Fibroblast of the aortic adventitia (primary cell): ENCODE data around the gene SLC7A6OS. TPM values are rescaled to one million over a fixed set of nuclear protein-coding genes. Genes with fewer than 3 reads are reported as not detected.

Source experiments
- DNase-seq: peaks from one replicate; pipeline ENCODE4 v3.0.0-alpha.2; 2010; ENCODE audit warnings: low read depth
- H3K4me3 ChIP-seq: 2 replicates; pipeline ENCODE4 v1.5.1; 2011; ENCODE audit warnings: low read depth, mild to moderate bottlenecking, control low read depth, low read length, moderate library complexity
- total RNA-seq: library from RNA; depleted of rRNA; stranded (reverse); fragments of >200 nt; gene quantifications from 2 replicates; pipeline ENCODE4 v1.2.3, GENCODE V29; 2012; ENCODE audit warnings: low replicate concordance
- TF ChIP-seq, protein P1 (sequence below): IDR thresholded peaks from 2 replicates; pipeline ENCODE4 v1.5.1; 2011; ENCODE audit warnings: mild to moderate bottlenecking, low read length, control low read depth, inconsistent platforms; ENCODE audit not compliant: insufficient read depth

Gene SLC7A6OS
- total RNA-seq, 1 donor, result 11.5 TPM

DNA sequence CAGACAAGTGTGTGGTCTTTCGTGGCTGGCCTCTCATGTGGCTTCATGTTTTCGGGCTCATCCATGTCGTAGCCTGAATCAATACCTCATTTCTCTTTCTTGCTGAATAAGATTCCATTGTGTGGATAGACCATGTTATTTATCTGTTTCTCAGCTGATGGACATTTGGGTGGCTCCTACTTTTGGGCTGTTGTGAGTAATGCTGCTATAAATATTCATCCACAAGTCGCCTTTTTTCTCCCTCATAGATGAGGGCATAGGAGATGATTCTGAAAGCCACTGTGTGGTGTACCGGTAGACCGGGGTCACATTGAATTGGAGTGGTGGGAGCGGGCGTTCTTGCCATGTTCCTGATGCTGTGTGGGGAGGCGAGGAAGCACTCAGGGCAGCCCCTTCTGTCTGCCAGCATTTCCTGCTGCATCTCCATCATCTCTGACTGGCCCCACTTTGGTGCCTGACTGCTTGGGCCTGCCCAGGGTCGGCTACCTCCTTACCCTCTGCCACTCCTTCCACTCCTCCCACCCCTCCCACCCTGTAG, 40.1 kb upstream of the SLC7A6OS start:
- H3K4me3 ChIP-seq, result no peak overlapping the region
- TF ChIP-seq, protein P1, sequence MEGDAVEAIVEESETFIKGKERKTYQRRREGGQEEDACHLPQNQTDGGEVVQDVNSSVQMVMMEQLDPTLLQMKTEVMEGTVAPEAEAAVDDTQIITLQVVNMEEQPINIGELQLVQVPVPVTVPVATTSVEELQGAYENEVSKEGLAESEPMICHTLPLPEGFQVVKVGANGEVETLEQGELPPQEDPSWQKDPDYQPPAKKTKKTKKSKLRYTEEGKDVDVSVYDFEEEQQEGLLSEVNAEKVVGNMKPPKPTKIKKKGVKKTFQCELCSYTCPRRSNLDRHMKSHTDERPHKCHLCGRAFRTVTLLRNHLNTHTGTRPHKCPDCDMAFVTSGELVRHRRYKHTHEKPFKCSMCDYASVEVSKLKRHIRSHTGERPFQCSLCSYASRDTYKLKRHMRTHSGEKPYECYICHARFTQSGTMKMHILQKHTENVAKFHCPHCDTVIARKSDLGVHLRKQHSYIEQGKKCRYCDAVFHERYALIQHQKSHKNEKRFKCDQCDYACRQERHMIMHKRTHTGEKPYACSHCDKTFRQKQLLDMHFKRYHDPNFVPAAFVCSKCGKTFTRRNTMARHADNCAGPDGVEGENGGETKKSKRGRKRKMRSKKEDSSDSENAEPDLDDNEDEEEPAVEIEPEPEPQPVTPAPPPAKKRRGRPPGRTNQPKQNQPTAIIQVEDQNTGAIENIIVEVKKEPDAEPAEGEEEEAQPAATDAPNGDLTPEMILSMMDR, result no peak
- no peak for DNase-seq

DNA sequence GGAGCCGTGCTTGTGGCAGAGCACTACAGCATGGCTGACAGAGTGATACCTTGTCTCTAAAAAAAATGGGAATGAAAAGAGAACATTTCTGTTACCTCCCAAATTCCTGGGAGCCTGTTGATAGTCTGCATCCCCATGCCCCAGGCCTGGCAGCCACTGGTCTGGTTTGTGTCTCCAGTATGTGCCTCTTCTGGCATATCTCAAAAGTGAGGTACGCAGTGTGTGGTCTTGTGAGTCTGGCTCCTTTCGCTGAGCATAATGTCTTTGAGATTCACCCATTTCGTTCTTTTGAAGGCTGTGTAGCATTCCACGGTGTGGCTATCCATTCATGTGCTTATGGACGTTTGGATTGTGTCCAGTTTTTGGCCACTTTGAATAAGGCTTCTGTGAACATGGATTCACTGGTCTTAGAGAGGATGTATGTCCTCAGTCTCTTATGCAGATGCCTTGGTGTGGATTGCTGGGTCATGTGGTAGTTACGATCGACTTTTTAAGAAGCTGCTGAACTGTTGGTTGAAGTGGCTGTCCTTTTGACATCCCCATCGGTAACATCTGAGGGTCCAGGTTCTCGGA, 39.2 kb upstream of the SLC7A6OS start:
- no peak for DNase-seq
- H3K4me3 ChIP-seq, result no peak overlapping the region
- TF ChIP-seq, protein P1, result no peak

DNA sequence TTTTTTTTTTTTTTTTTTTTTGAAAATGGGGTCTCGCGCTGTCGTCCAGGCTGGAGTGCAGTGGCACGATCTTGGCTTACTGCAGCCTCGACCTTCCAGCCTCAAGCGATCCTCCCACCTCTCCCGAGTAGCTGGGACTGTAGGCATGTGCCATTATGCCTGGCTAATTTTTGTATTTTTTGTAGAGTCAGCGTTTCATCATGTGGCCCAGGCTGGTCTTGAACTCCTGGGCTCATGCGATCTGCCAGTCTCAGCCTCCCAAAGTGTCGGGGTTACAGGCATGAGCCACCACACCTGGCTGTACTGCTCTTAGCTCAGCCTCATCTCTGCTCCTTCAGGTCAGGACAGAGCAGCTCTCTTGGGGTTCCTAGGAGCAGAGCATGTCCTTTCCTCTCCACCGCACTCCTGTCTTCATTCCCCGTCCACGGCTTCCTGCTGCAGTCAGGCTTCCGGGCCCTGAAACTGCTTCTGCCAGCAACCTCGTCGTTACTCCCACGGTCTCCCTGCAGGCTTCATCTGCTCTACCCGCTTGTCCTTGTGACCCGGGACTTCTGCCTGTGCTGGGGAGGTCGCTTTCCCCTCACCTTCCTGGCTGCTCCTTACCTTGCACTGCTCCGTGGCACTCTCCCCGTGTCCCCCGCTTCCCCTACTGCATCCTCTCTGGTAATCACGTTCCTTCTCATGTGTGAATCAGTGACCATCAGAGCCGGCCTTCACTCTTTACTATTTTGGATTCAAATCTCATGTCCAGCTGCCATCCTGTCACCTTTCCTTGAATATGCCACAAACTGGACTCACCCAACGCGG, 38.1 kb upstream of the SLC7A6OS start:
- no peak for DNase-seq
- no peak overlapping the region for H3K4me3 ChIP-seq
- TF ChIP-seq, protein P1, result no peak

DNA sequence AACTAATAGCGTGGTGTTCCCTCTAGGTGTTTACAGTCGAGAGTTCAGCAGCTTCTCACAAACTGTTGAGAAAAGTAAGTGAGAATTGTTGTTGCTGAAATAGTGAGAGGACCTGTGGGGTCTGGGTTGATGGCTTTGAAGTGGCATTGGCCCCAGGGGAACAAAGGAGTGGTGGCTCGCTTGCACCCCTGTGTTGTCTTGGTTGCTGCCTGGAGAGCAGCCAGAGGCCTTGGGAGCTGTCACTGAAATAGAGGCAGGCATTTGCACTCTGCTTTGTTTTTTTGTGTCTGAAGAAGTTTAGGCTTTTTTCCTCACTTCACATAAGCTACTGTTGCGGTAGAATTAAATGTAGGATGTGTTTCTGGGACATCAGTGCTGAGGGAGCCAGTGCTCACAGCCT, 36.9 kb upstream of the SLC7A6OS start:
- H3K4me3 ChIP-seq, result no peak overlapping the region
- DNase-seq, result no peak
- TF ChIP-seq, protein P1, result no peak

GRCh38 chr16:68346892-68347480, 36.2 kb upstream of the SLC7A6OS start:
- TF ChIP-seq, protein P1, result no peak
- H3K4me3 ChIP-seq, result no peak overlapping the region
- DNase-seq, result no peak

GRCh38 chr16:68345958-68346635, 35.4 kb upstream of the SLC7A6OS start:
- no peak for DNase-seq
- TF ChIP-seq, protein P1, result no peak
- no peak overlapping the region for H3K4me3 ChIP-seq
